ENCODE measurements around the gene TPH1.
"Not testable (repeated sequence)": the region's sequence is repeated elsewhere in the genome, so short reads cannot be mapped to it uniquely, and the experiment has no call there.

TPH1 gene

GRCh38 chr11:18022419-18022818, 23.6 kb downstream of the TPH1 start:
- no peak for DNase-seq

- no peak for DNase-seq
These were observed 26.4 kb downstream of the TPH1 start for GRCh38 chr11:18019650-18020049.

- DNase-seq: no peak
These were observed 29.3 kb downstream of the TPH1 start for GRCh38 chr11:18016789-18017188.

- DNase-seq: no peak
These were observed 31.2 kb downstream of the TPH1 start for GRCh38 chr11:18014876-18015275.

- DNase-seq: peak in 2 of 51 donors; percentile 18 to 30
These were observed 32.1 kb downstream of the TPH1 start for GRCh38 chr11:18013790-18014507.

GRCh38 chr11:18012906-18013781, 32.9 kb downstream of the TPH1 start, which contains the start of gene SERGEF:
Gene SERGEF, minus strand, starts transcription at chr11:18013047. Its CDS starts 37 bp downstream, at chr11:18013010.
- peak in 50 of 51 donors; percentile 34 to 91 (median 74) for DNase-seq

GRCh38 chr11:18012122-18012905, 33.8 kb downstream of the TPH1 start:
- peak in 26 of 51 donors; percentile 23 to 69 (median 38) for DNase-seq

GRCh38 chr11:18011633-18012032, 34.4 kb downstream of the TPH1 start:
- peak in 14 of 51 donors; percentile 1 to 28 (median 9) for DNase-seq

- peak in 1 of 51 donors; percentile 3 for DNase-seq
These were observed 35.0 kb downstream of the TPH1 start for GRCh38 chr11:18010977-18011586.

- no peak for DNase-seq
These were observed 35.9 kb downstream of the TPH1 start for GRCh38 chr11:18010121-18010670.

GRCh38 chr11:18005376-18006129, 40.5 kb downstream of the TPH1 start:
- DNase-seq: no peak

- DNase-seq: peak in 1 of 51 donors; percentile 18
These were observed 44.9 kb downstream of the TPH1 start for GRCh38 chr11:18001191-18001590.

- DNase-seq: no peak
These were observed 45.3 kb downstream of the TPH1 start for GRCh38 chr11:18000760-18001159.

- not testable (repeated sequence) for DNase-seq
These were observed 45.9 kb downstream of the TPH1 start for GRCh38 chr11:18000128-18000527.
